Activated CD8-positive, alpha-beta T cell treated with anti-CD3 and anti-CD28 coated beads for 36 hours (primary cell): Measurements from ENCODE around the gene NXPH1. TPM values are rescaled to one million over a fixed set of nuclear protein-coding genes. Genes with fewer than 3 reads are reported as not detected.

Experiments
- ATAC-seq: fragments of 200-7000 bp; cut with Tn5 transposase; one replicate; pipeline ENCODE4 v1.10.0; 2021; ENCODE audit warnings: mild to moderate bottlenecking, moderate library complexity
- CTCF ChIA-PET: fragments of 350-600 bp; sonication (Branson Sonifier 250); formaldehyde crosslinking; loops from one replicate; lab custom pipeline; 2021; ENCODE audit warnings: antibody characterized with exemption; lab: Charles Lee
- POLR2A ChIA-PET: fragments of 350-600 bp; sonication (Branson Sonifier 250); formaldehyde crosslinking; loops from one replicate; lab custom pipeline; 2021; ENCODE audit warnings: antibody characterized with exemption; lab: Charles Lee
- DNase-seq: peaks from one replicate; pipeline ENCODE4 v3.0.0-alpha.2; 2020
- H3K27ac Mint-ChIP-seq: one replicate; pipeline ENCODE4 v1.8.0; 2021; ENCODE audit warnings: mild to moderate bottlenecking, mixed read lengths
- H3K27me3 Mint-ChIP-seq: one replicate; pipeline ENCODE4 v1.8.0; 2021; ENCODE audit warnings: mixed read lengths
- H3K36me3 Mint-ChIP-seq: one replicate; pipeline ENCODE4 v1.8.0; 2021; ENCODE audit warnings: low read depth, mixed read lengths
- H3K4me1 Mint-ChIP-seq: one replicate; pipeline ENCODE4 v1.8.0; 2021; ENCODE audit warnings: low read depth, mixed read lengths
- H3K4me3 Mint-ChIP-seq: one replicate; pipeline ENCODE4 v1.8.0; 2021; ENCODE audit warnings: mild to moderate bottlenecking, moderate library complexity, mixed read lengths
- H3K9me3 Mint-ChIP-seq: one replicate; pipeline ENCODE4 v1.8.0; 2021; ENCODE audit warnings: mixed read lengths
- CTCF ChIP-seq: fragments of 200-600 bp; IDR thresholded peaks from one replicate; pipeline ENCODE4 v1.8.0; 2022; ENCODE audit warnings: antibody characterized with exemption, mild to moderate bottlenecking
- intact Hi-C: fragments of 100-400 bp; cut with micrococcal nuclease; formaldehyde crosslinking; loops from one replicate; pipeline ENCODE4 v1.10.0; 2022
- total RNA-seq, 2 experiments: library from RNA; stranded (reverse); gene quantifications; one replicate each; pipeline ENCODE4 v1.2.3, GENCODE V29; 2021

The NXPH1 gene
- total RNA-seq, 2 experiments from 2014 or later = not detected

- ATAC-seq = no peak
- ChIA-PET POLR2A (no interaction called here), CTCF (no interaction called here)
- Mint-ChIP-seq H3K36me3 (no peaks in the 10 kb centered on the region), H3K27ac (no peak overlapping the region), H3K27me3 (no peaks in the 10 kb centered on the region), H3K4me3 (no peak overlapping the region), H3K4me1 (no peaks in the 10 kb centered on the region), H3K9me3 (no peaks in the 10 kb centered on the region)
- DNase-seq = no peak
- intact Hi-C loops = no loop called here
- no peak for TF ChIP-seq CTCF
Observed at GRCh38 chr7:8531991-8532515, 98.6 kb downstream of the NXPH1 start.

- no peaks in the 10 kb centered on the region for H3K9me3 Mint-ChIP-seq
- H3K27ac Mint-ChIP-seq = no peak overlapping the region
- DNase-seq (no peak), ATAC-seq (no peak)
- intact Hi-C loops = no loop called here
- H3K36me3 Mint-ChIP-seq = no peaks in the 10 kb centered on the region
- ChIA-PET CTCF (no interaction called here), POLR2A (interaction anchor here (0.7 kb wide), 1 partner anchor 173 kb away, joined by 3 read pairs; no protein-coding TSS in a partner anchor)
- TF ChIP-seq CTCF = no peak
- H3K4me1 Mint-ChIP-seq = no peaks in the 10 kb centered on the region
- H3K27me3 Mint-ChIP-seq = no peaks in the 10 kb centered on the region
- H3K4me3 Mint-ChIP-seq = no peak overlapping the region
Observed at GRCh38 chr7:8536431-8536830, 103.0 kb downstream of the NXPH1 start.

GRCh38 chr7:8549046-8549445 lies 115.6 kb downstream of the NXPH1 start:
- intact Hi-C loops = no loop called here
- H3K36me3 Mint-ChIP-seq = no peaks in the 10 kb centered on the region
- no peak overlapping the region for H3K27ac Mint-ChIP-seq
- no peak overlapping the region for H3K4me3 Mint-ChIP-seq
- ChIA-PET CTCF (no interaction called here), POLR2A (no interaction called here)
- H3K9me3 Mint-ChIP-seq = no peaks in the 10 kb centered on the region
- no peaks in the 10 kb centered on the region for H3K4me1 Mint-ChIP-seq
- DNase-seq (no peak), ATAC-seq (no peak)
- no peaks in the 10 kb centered on the region for H3K27me3 Mint-ChIP-seq
- no peak for TF ChIP-seq CTCF

- Mint-ChIP-seq H3K4me1 (no peaks in the 10 kb centered on the region), H3K4me3 (no peak overlapping the region), H3K27me3 (no peaks in the 10 kb centered on the region), H3K27ac (no peak overlapping the region), H3K36me3 (no peaks in the 10 kb centered on the region), H3K9me3 (no peaks in the 10 kb centered on the region)
- TF ChIP-seq CTCF = no peak
- CTCF ChIA-PET = interaction anchor here (0.7 kb wide), 1 partner anchor 1550 kb away, joined by 6 read pairs; no protein-coding TSS in a partner anchor
- no peak for ATAC-seq
- intact Hi-C loops = no loop called here
- DNase-seq = no peak
- POLR2A ChIA-PET = no interaction called here
Observed at GRCh38 chr7:8560501-8560900, 127.1 kb downstream of the NXPH1 start.

GRCh38 chr7:8561449-8561848 lies 128.0 kb downstream of the NXPH1 start:
- Mint-ChIP-seq H3K9me3 (no peaks in the 10 kb centered on the region), H3K27me3 (no peaks in the 10 kb centered on the region), H3K4me1 (no peaks in the 10 kb centered on the region), H3K36me3 (no peaks in the 10 kb centered on the region), H3K4me3 (no peak overlapping the region), H3K27ac (no peak overlapping the region)
- no peak for ATAC-seq
- intact Hi-C loops = no loop called here
- ChIA-PET POLR2A (no interaction called here), CTCF (no interaction called here)
- no peak for TF ChIP-seq CTCF
- no peak for DNase-seq
